Hepatocyte (in vitro differentiated cells): ENCODE measurements around the gene FBXL5. TPM values are rescaled to one million over a fixed set of nuclear protein-coding genes. Genes with fewer than 3 reads are reported as not detected.

ENCODE experiments used
- DNase-seq: peaks from one replicate; pipeline ENCODE4 v3.0.0-alpha.2; 2016; ENCODE audit warnings: low spot score
- H2AFZ ChIP-seq: fragments of 200-600 bp; sonication (generic); 2 replicates; pipeline ENCODE4 v1.6.0; 2016; ENCODE audit warnings: antibody characterized with exemption, mild to moderate bottlenecking
- H3K27ac ChIP-seq: fragments of 200-600 bp; sonication (generic); 2 replicates; pipeline ENCODE4 v1.5.1; 2016; ENCODE audit warnings: mild to moderate bottlenecking
- H3K27me3 ChIP-seq: fragments of 200-600 bp; sonication (generic); 2 replicates; pipeline ENCODE4 v1.6.1; 2016
- H3K36me3 ChIP-seq: fragments of 200-600 bp; sonication (generic); replicated peaks from 2 replicates; pipeline ENCODE4 v1.5.1; 2016; ENCODE audit warnings: low read depth; ENCODE audit not compliant: insufficient read depth
- H3K4me1 ChIP-seq: fragments of 200-600 bp; sonication (generic); 2 replicates; pipeline ENCODE4 v1.5.1; 2016; ENCODE audit warnings: mild to moderate bottlenecking, moderate library complexity; ENCODE audit not compliant: insufficient read depth
- H3K4me2 ChIP-seq: fragments of 200-600 bp; sonication (generic); 2 replicates; pipeline ENCODE4 v1.6.0; 2016
- H3K4me3 ChIP-seq: fragments of 200-600 bp; sonication (generic); 2 replicates; pipeline ENCODE4 v1.5.1; 2016; ENCODE audit warnings: mild to moderate bottlenecking
- H3K79me2 ChIP-seq: fragments of 200-600 bp; sonication (generic); 2 replicates; pipeline ENCODE4 v1.6.0; 2017; ENCODE audit warnings: mild to moderate bottlenecking
- H3K9me2 ChIP-seq: fragments of 200-600 bp; sonication (generic); replicated peaks from 2 replicates; pipeline ENCODE4 v1.6.0; 2017; ENCODE audit warnings: mild to moderate bottlenecking; ENCODE audit not compliant: insufficient read depth
- H3K9me3 ChIP-seq: fragments of 200-600 bp; sonication (generic); 2 replicates; pipeline ENCODE4 v1.5.1; 2016; ENCODE audit warnings: low read depth, mild to moderate bottlenecking
- H4K20me1 ChIP-seq: fragments of 200-600 bp; sonication (generic); 2 replicates; pipeline ENCODE4 v1.6.0; 2016; ENCODE audit warnings: mild to moderate bottlenecking; ENCODE audit not compliant: insufficient read depth, poor library complexity, severe bottlenecking
- EZH2 ChIP-seq: fragments of 200-600 bp; sonication (generic); IDR thresholded peaks from 2 replicates; pipeline ENCODE4 v1.6.1; 2016; ENCODE audit warnings: antibody characterized with exemption, mild to moderate bottlenecking, borderline replicate concordance
- EZH2phosphoT487 ChIP-seq: fragments of 200-600 bp; sonication (generic); IDR thresholded peaks from one replicate; pipeline ENCODE4 v1.6.1; 2018; ENCODE audit warnings: antibody characterized with exemption, mild to moderate bottlenecking, low read depth, moderate library complexity; ENCODE audit not compliant: unreplicated experiment, severe bottlenecking
- WGBS: methylation state at CpG from one replicate; pipeline ENCODE4 v1.1.6; 2016; ENCODE audit warnings: low lambda C conversion rate; ENCODE audit errors: missing lambda C conversion rate; 5-methylcytosine and 5-hydroxymethylcytosine counted together
- polyA plus RNA-seq: library from polyadenylated mRNA; unstranded; fragments of >200 nt; fragmentation: Nextera tagmentation; extraction: Ambion mirVana; gene quantifications from 2 replicates; pipeline ENCODE4 v1.2.1, GENCODE V29; 2016
- total RNA-seq: library from RNA; depleted of rRNA; stranded (reverse); fragments of >200 nt; gene quantifications from 2 replicates; pipeline ENCODE4 v1.2.3, GENCODE V29; 2014
- TF ChIP-seq, protein P1 (sequence below): fragments of 200-600 bp; sonication (generic); IDR thresholded peaks from 2 replicates; pipeline ENCODE4 v1.5.1; 2016; ENCODE audit warnings: antibody characterized with exemption, mild to moderate bottlenecking; ENCODE audit not compliant: poor library complexity

The FBXL5 gene
- total and polyA plus RNA-seq, 2 experiments from 2014 or later, result 41.2 to 90.2 TPM

DNA sequence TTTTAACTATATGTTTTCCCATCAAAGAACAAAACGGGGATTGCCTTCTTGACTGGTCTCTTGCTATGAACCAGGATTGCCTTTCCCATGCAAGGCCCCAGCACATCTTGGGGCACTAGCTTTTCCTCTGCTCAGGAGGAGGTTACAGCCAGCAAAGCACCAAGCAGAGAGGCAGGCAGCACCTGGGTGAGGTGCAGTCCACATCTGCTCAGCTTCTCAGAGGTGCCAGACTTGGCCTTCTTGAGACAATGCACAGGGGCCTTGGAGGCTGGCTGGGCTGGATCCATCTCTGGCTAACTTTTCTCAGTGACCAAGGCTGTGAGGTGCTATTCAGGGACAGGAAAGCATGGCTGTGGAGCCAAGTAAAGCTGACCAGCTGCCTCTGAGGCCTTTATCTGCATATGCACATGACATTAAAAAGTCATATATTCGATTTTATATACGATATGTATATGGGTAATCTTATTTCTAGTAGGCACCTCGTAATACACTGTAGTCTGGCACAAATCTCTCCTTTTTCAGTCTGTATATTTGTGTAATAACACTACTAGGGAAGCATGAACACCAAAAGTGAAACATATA, 98.6 kb downstream of the FBXL5 start:
- WGBS, result 93% methylated on average over 4 of the region's 4 CpGs
- Histone ChIP-seq H3K4me3 (no peak overlapping the region), H3K4me2 (no peak overlapping the region), H3K9me2 (no peaks in the 10 kb centered on the region), H3K27me3 (no peaks in the 10 kb centered on the region), H3K27ac (no peak overlapping the region), H4K20me1 (no peaks in the 10 kb centered on the region), H3K36me3 (no peaks in the 10 kb centered on the region), H3K4me1 (peaks cover 8% of the 10 kb centered on the region), H2AFZ (no peak overlapping the region), H3K9me3 (no peaks in the 10 kb centered on the region), H3K79me2 (no peaks in the 10 kb centered on the region)
- no peak for TF ChIP-seq EZH2phosphoT487
- TF ChIP-seq, protein P1, sequence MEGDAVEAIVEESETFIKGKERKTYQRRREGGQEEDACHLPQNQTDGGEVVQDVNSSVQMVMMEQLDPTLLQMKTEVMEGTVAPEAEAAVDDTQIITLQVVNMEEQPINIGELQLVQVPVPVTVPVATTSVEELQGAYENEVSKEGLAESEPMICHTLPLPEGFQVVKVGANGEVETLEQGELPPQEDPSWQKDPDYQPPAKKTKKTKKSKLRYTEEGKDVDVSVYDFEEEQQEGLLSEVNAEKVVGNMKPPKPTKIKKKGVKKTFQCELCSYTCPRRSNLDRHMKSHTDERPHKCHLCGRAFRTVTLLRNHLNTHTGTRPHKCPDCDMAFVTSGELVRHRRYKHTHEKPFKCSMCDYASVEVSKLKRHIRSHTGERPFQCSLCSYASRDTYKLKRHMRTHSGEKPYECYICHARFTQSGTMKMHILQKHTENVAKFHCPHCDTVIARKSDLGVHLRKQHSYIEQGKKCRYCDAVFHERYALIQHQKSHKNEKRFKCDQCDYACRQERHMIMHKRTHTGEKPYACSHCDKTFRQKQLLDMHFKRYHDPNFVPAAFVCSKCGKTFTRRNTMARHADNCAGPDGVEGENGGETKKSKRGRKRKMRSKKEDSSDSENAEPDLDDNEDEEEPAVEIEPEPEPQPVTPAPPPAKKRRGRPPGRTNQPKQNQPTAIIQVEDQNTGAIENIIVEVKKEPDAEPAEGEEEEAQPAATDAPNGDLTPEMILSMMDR, result no peak
- no peak for TF ChIP-seq EZH2
- DNase-seq, result no peak

Other genes starting within 250 kb of the FBXL5 start
- gene C1QTNF7, start 227.3 kb downstream of the FBXL5 start, total RNA-seq, result 1.4 and 10.5 TPM in 2 replicates
- gene C1QTNF7, start 227.3 kb downstream of the FBXL5 start, polyA plus RNA-seq, result 1.1 and 1.4 TPM in 2 replicates
- gene CC2D2A, start 185.5 kb downstream of the FBXL5 start, total RNA-seq, result 20.5 and 33.6 TPM in 2 replicates
- 4.5 and 6.8 TPM in 2 replicates for gene CC2D2A, start 185.5 kb downstream of the FBXL5 start, polyA plus RNA-seq
- gene FAM200B, start 26.5 kb upstream of the FBXL5 start, total RNA-seq, result 52.2 and 54.0 TPM in 2 replicates
- 51.8 and 64.2 TPM in 2 replicates for gene FAM200B, start 26.5 kb upstream of the FBXL5 start, polyA plus RNA-seq
- gene BST1, start 47.7 kb upstream of the FBXL5 start, total RNA-seq, result 3.5 and 4.1 TPM in 2 replicates
- gene BST1, start 47.7 kb upstream of the FBXL5 start, polyA plus RNA-seq, result 2.4 and 3.7 TPM in 2 replicates
- gene CD38, start 123.0 kb upstream of the FBXL5 start, total RNA-seq, result 0.13 and 0.84 TPM in 2 replicates
- 1.1 TPM in 1 of 2 replicates, not detected in the other for gene CD38, start 123.0 kb upstream of the FBXL5 start, polyA plus RNA-seq